Ovary (tissue), 9 donors: ENCODE data around the gene PCDHB11. TPM values are rescaled to one million over a fixed set of nuclear protein-coding genes. Genes with fewer than 3 reads are reported as not detected.
"Not testable (repeated sequence)": the region's sequence is repeated elsewhere in the genome, so short reads cannot be mapped to it uniquely, and the experiment has no call there.

Source experiments
- DNase-seq, 5 donors: peaks; one replicate each; pipeline ENCODE4 v3.0.0-alpha.2; 2019 to 2020
- H3K27ac ChIP-seq, 2 donors: fragments of 200-600 bp; one replicate each; pipeline versions ENCODE4 v1.5.1 to v1.8.0; 2019 to 2022
- H3K27me3 ChIP-seq: fragments of 200-600 bp; one replicate; pipeline ENCODE4 v1.8.0; 2022
- H3K36me3 ChIP-seq: fragments of 200-600 bp; sonication (generic); one replicate; pipeline ENCODE4 v1.5.1; 2019
- H3K4me1 ChIP-seq: one replicate; pipeline ENCODE4 v1.8.1; 2013; ENCODE audit warnings: mild to moderate bottlenecking, moderate library complexity; ENCODE audit not compliant: insufficient read depth
- H3K4me3 ChIP-seq: fragments of 200-600 bp; sonication (generic); one replicate; pipeline ENCODE4 v1.5.1; 2017
- H3K9me3 ChIP-seq, 2 donors: fragments of 200-600 bp in 1 of 2; sonication (generic) in 1 of 2; one replicate each; pipeline versions ENCODE4 v1.5.1 to v1.8.1; 2013 to 2019; ENCODE audit warnings: mild to moderate bottlenecking in 1 of 2, moderate library complexity in 1 of 2
- CTCF ChIP-seq, 3 donors: fragments of 450-650 bp in 2 of 3; fragments of 200-600 bp in 1 of 3; IDR thresholded peaks; one replicate each; pipeline versions ENCODE4 v1.5.1 to v1.8.0; 2016 to 2022; ENCODE audit warnings: antibody characterized with exemption in 3 of 3, mild to moderate bottlenecking in 1 of 3
- EP300 ChIP-seq: sonication (generic); formaldehyde crosslinking; IDR thresholded peaks from one replicate; pipeline ENCODE4 v1.6.1; 2017; ENCODE audit warnings: antibody characterized with exemption
- POLR2A ChIP-seq: fragments of 450-650 bp; IDR thresholded peaks from one replicate; pipeline ENCODE4 v1.6.1; 2017; ENCODE audit warnings: antibody characterized with exemption, mild to moderate bottlenecking, moderate library complexity
- WGBS, 3 donors: extraction: QIAGEN DNeasy Blood & Tissue Kit in 1 of 3; methylation state at CpG; one replicate each; pipeline versions ENCODE4 v1.1.5 to v1.1.7; 2013 to 2017; 5-methylcytosine and 5-hydroxymethylcytosine counted together
- intact Hi-C, 4 donors: fragments of 100-400 bp; cut with DNase I; formaldehyde crosslinking; loops; one replicate each; pipeline versions ENCODE4 v1.11.0 to v1.15.1; 2022 to 2023
- polyA plus RNA-seq, 2 donors: library from polyadenylated mRNA; stranded (reverse); fragments of 200-250 nt in 1 of 2; fragments of 350-450 nt in 1 of 2; fragmentation: Illumina TruSeq in 1 of 2; extraction: RNeasy Lipid Tissue Mini Kit (QIAGEN cat#74804) in 1 of 2; gene quantifications; one replicate each; pipeline ENCODE4 v1.2.3, GENCODE V29; 2013 to 2014
- total RNA-seq, 7 donors: library from RNA; depleted of rRNA in 2 of 7; stranded (reverse); fragments of >200 nt in 2 of 7; fragmentation: NEBNext Ultra II Directional in 3 of 7; extraction: Animal tissue kit (Norgen Biotek cat#: 25700) in 3 of 7; gene quantifications; one replicate each; pipeline versions ENCODE4 v1.1.0 to v1.2.4, GENCODE V29; 2016 to 2023
- donor health status: DM: no; HTN: no; CAD: no; lungs with moderate emphysema.
- donor health status: DM: no; HTN: no; CAD: no.
- donor health status: Bipolar disorder and iron deficiency.
- donor health status: DM: yes; HTN: yes; CAD: no.
- donor health status: DM: no; HTN: no; CAD: no.
- donor health status: DM: yes; HTN: yes; CAD: no.

Gene PCDHB11
- total and polyA plus RNA-seq, 9 donors: 1.8 to 9.2 (median 5.7) TPM

GRCh38 chr5:141155540-141156374 lies 43.7 kb upstream of the PCDHB11 start:
- TF ChIP-seq POLR2A (no peak), EP300 (no peak), CTCF (IDR thresholded peaks at IDR 0.05) (no peak)
- no peak overlapping the region for H3K4me3 ChIP-seq
- H3K27me3 ChIP-seq: no peaks in the 10 kb centered on the region
- intact Hi-C loops: no loop called here
- H3K9me3 ChIP-seq: peaks cover 0 to 28% of the 10 kb centered on the region in 2 donors
- H3K36me3 ChIP-seq: no peaks in the 10 kb centered on the region
- WGBS, 3 donors: 22 to 42% (median 34%) methylated on average over 21 of the region's 21 CpGs
- no peak overlapping the region for H3K27ac ChIP-seq
- no peak for DNase-seq
- no peaks in the 10 kb centered on the region for H3K4me1 ChIP-seq

GRCh38 chr5:141157356-141157755 lies 42.1 kb upstream of the PCDHB11 start:
- H3K27ac ChIP-seq, DNase-seq, H3K36me3 ChIP-seq, H3K4me1 ChIP-seq, H3K4me3 ChIP-seq, H3K27me3 ChIP-seq, intact Hi-C loops: not testable (repeated sequence)
- peaks cover 0 to 17% of the 10 kb centered on the region in 2 donors for H3K9me3 ChIP-seq
- 28 to 40% (median 31%) methylated on average over 24 to 38 of the region's 38 CpGs for WGBS, 3 donors

GRCh38 chr5:141157901-141158300 lies 41.5 kb upstream of the PCDHB11 start:
- H3K27me3 ChIP-seq, H3K36me3 ChIP-seq, H3K27ac ChIP-seq, intact Hi-C loops, DNase-seq, H3K4me3 ChIP-seq, H3K4me1 ChIP-seq: not testable (repeated sequence)
- 23 to 45% (median 26%) methylated on average over 12 to 20 of the region's 28 CpGs for WGBS, 3 donors
- H3K9me3 ChIP-seq: peaks cover 0 to 16% of the 10 kb centered on the region in 2 donors

- TF ChIP-seq EP300: no peak
- TF ChIP-seq POLR2A: no peak
- peak in 1 of 3 donors; percentile 21 for TF ChIP-seq CTCF (IDR thresholded peaks at IDR 0.05)
- Histone ChIP-seq H3K27ac (no peak within 1 kb of the TSS), H3K27me3 (no peaks in the 10 kb centered on the region), H3K4me1 (no peaks in the 10 kb centered on the region), H3K9me3 (peaks cover 0 to 13% of the 10 kb centered on the region in 2 donors), H3K36me3 (no peaks in the 10 kb centered on the region), H3K4me3 (no peak within 1 kb of the TSS)
- 21 to 31% (median 27%) methylated on average over 20 of the region's 20 CpGs for WGBS, 3 donors
- peak in 4 of 5 donors; percentile 28 to 55 (median 46) for DNase-seq
- intact Hi-C loops: loop anchor here in 1 of 4 donors (10.0 kb wide), 1 partner anchor 392 kb away; no protein-coding TSS in a partner anchor
Measured at GRCh38 chr5:141172381-141173204, 26.8 kb upstream of the PCDHB11 start, which contains the start of gene PCDHB7. PCDHB7 (plus strand) TSS chr5:141172644; CDS start chr5:141172836, 192 bp downstream.

GRCh38 chr5:141174291-141175104 lies 24.9 kb upstream of the PCDHB11 start:
- not testable (repeated sequence) for H3K4me1 ChIP-seq, H3K27me3 ChIP-seq, DNase-seq, H3K27ac ChIP-seq, H3K4me3 ChIP-seq, H3K36me3 ChIP-seq
- intact Hi-C loops: loop anchor here in 1 of 4 donors (10.0 kb wide), 1 partner anchor 390 kb away; no protein-coding TSS in a partner anchor
- 34 to 44% (median 43%) methylated on average over 57 to 79 of the region's 79 CpGs for WGBS, 3 donors
- H3K9me3 ChIP-seq: peaks cover 0 to 15% of the 10 kb centered on the region in 2 donors
